ENCODE data around the gene ANKRD9. TPM values are rescaled to one million over a fixed set of nuclear protein-coding genes. Genes with fewer than 3 reads are reported as not detected.

The ANKRD9 gene
- total RNA-seq, 2 donors from 2014 or later, result 36.3 to 56.3 TPM

DNA sequence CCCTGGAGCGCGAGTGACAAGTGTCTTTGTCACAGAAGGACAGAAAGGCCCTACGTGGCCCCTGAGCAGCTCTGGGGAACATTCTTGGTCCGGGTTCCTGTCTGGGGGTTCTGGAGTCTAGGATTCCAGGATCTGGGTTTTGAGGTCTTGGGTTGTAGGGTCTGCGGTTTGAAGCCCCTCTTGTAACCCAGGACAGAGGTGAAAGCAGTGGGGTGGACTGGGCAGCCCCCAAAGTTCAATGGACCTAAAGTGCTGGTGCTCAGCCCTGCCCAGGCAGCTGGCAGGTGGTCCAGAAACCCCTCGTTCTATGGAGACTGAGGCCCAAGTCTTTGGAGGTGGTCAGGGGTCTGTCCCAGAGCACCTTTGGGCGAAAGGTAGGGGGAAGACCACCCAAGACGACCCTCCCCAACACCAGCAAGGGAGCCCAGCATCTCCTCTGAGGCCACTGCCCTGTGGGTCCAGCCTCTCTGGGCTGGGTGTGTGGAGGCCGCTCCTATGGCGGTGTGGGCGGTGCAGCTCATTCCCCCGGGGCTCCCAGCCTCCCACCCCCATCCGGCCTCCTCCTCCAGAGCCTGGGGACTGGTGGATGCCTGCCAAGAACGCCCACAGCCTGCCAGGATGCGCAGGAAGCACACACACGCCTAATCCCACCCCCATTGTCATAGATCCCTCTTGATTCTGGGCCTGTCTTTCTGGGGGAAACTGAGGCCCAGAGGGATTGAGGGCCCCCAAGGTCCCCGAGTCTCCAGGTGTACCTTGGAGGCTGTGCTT lies 30.2 kb upstream of the ANKRD9 start:
- TF ChIP-seq, protein P1, sequence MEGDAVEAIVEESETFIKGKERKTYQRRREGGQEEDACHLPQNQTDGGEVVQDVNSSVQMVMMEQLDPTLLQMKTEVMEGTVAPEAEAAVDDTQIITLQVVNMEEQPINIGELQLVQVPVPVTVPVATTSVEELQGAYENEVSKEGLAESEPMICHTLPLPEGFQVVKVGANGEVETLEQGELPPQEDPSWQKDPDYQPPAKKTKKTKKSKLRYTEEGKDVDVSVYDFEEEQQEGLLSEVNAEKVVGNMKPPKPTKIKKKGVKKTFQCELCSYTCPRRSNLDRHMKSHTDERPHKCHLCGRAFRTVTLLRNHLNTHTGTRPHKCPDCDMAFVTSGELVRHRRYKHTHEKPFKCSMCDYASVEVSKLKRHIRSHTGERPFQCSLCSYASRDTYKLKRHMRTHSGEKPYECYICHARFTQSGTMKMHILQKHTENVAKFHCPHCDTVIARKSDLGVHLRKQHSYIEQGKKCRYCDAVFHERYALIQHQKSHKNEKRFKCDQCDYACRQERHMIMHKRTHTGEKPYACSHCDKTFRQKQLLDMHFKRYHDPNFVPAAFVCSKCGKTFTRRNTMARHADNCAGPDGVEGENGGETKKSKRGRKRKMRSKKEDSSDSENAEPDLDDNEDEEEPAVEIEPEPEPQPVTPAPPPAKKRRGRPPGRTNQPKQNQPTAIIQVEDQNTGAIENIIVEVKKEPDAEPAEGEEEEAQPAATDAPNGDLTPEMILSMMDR (IDR thresholded peaks at IDR 0.05), result no peak
- no peak overlapping the region for H3K4me3 ChIP-seq
- no peak overlapping the region for H3K27ac ChIP-seq
- H3K4me1 ChIP-seq (ENCODE audit: control insufficient read depth in 1 of 2, low read depth in 2 of 2), result no peaks in the 10 kb centered on the region
- no peaks in the 10 kb centered on the region for H3K9me3 ChIP-seq
- peaks cover 7% of the 10 kb centered on the region for H3K27me3 ChIP-seq (replicated peaks; ENCODE audit: insufficient read depth)
- H3K36me3 ChIP-seq, result no peaks in the 10 kb centered on the region
- ATAC-seq (ENCODE audit: insufficient number of reproducible peaks, low FRiP score, low read depth) (no peak), DNase-seq (ENCODE audit: low spot score) (no peak)

DNA sequence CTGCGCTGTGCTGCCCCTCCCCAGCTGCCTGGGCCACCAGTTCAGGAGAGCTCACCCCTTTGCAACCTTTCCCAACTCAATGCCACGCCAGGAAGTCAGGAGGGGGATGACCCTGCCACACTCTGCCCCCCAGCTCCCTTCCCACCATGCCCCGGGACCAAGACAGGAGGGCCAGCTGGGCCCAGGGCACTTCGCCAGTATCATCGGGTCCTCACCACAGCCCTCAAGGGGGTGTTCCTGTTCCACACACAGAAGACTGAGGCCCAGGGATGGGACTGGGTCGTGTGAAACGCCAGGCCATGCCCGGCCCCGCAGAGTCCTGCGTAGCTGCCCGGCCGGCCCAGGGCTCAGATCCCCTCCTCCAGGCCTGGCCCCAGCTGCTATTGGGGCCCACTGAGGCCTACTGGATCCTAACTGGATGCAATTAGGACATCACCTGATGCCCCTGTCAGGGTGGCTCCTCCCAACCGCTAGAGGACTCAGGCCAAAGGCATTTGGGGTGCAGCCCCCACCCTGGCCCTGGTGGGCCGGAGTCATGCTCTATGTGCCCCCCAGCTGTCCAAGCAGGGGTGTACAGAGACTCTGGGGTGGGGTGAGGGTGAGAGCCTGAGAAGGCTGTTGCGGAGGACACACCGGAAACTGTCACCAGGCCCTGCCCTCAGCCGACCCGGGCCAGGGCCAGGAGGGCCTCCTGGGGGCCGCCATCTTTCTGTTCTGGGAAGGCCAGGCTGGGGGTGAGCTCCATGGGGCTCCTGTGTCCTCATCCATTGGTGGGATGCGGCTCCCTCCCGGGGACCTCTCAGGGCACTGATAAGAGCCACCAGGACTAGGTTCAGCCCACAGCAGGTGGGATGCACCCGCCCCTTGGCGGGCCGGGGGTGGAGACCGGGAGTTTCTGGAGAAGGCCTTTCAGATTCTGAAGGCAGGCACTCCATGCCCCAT lies 29.3 kb upstream of the ANKRD9 start:
- ATAC-seq (ENCODE audit: insufficient number of reproducible peaks, low FRiP score, low read depth), result no peak
- H3K9me3 ChIP-seq, result no peaks in the 10 kb centered on the region
- TF ChIP-seq, protein P1 (IDR thresholded peaks at IDR 0.05), result no peak

DNA sequence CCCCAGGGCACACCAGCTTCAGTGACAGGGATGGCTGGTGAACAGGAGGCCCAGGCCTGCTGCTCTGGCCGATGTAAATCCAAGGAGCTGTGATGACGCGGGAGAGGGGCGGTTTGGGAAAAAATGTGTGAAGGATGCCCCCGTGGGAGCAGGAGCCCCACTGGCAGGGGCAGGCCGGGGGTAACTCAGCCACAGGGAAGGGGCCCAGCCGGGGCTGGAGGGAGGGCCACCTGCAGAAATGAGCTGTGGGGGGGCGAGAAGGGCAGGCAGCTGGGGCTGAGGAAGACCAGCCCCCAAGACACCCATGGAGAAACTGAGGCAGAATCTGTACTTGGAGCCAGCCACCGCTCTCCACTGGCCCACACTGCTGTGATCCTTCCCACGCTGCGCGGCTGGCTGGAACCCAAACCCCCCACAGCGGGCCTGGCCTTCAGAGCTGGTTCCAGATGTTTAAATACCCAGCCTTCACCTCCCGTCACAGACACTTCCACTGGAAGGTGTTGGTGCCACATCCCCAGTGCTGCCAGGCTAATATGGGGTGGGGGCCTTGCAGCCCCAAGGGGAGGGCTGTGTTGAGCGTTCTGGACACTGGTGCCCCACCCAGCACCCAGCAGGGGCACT lies 28.5 kb upstream of the ANKRD9 start:
- H3K36me3 ChIP-seq, result no peaks in the 10 kb centered on the region
- DNase-seq (ENCODE audit: low spot score) (no peak), ATAC-seq (ENCODE audit: insufficient number of reproducible peaks, low FRiP score, low read depth) (no peak)
- no peaks in the 10 kb centered on the region for H3K27me3 ChIP-seq (replicated peaks; ENCODE audit: insufficient read depth)
- H3K4me1 ChIP-seq (ENCODE audit: control insufficient read depth in 1 of 2, low read depth in 2 of 2), result no peaks in the 10 kb centered on the region
- TF ChIP-seq, protein P1 (IDR thresholded peaks at IDR 0.05), result no peak
- H3K9me3 ChIP-seq, result no peaks in the 10 kb centered on the region
- H3K27ac ChIP-seq, result no peak overlapping the region
- no peak overlapping the region for H3K4me3 ChIP-seq

More for the DNA sequence above, 29.3 kb upstream of the ANKRD9 start:
- no peaks in the 10 kb centered on the region for H3K4me1 ChIP-seq (ENCODE audit: control insufficient read depth in 1 of 2, low read depth in 2 of 2)
- DNase-seq (ENCODE audit: low spot score), result no peak
- H3K27me3 ChIP-seq (replicated peaks; ENCODE audit: insufficient read depth), result no peaks in the 10 kb centered on the region
- H3K27ac ChIP-seq, result no peak overlapping the region
- no peak overlapping the region for H3K4me3 ChIP-seq
- no peaks in the 10 kb centered on the region for H3K36me3 ChIP-seq

DNA sequence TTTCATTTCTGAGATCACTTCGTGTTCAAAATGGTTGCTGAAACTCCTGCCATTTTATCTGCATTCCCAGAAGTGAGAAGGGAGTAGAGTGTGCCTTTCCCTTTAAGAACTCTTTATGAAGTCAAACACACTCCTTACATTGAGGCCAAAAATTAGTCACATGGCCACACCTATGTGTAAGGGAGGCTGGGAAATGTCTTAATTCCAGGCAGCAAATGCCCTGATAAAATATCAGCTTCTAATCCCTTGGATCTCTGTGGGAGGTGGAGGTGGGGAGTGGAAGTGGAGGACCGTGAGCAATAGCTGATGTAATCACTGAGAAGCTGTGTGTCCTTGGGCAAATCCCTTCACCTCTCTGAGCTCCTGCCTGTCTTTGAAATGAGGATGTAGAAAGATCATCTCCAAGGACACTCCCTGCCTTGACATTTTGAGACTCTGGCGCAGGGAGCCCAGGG lies 22.7 kb upstream of the ANKRD9 start:
- Histone ChIP-seq H3K4me1 (ENCODE audit: control insufficient read depth in 1 of 2, low read depth in 2 of 2) (no peaks in the 10 kb centered on the region), H3K9me3 (no peaks in the 10 kb centered on the region), H3K27ac (no peak overlapping the region), H3K27me3 (replicated peaks; ENCODE audit: insufficient read depth) (no peaks in the 10 kb centered on the region), H3K4me3 (no peak overlapping the region), H3K36me3 (no peaks in the 10 kb centered on the region)
- ATAC-seq (ENCODE audit: insufficient number of reproducible peaks, low FRiP score, low read depth), result no peak
- TF ChIP-seq, protein P1 (IDR thresholded peaks at IDR 0.05), result no peak
- DNase-seq (ENCODE audit: low spot score), result no peak

Data from thoracic aorta (tissue), 2 donors.